Measurements from ENCODE around the gene PHLDA3.

PHLDA3 gene

GRCh38 chr1:201461645-201462441 lies 7.1 kb downstream of the PHLDA3 start:
- peak; percentile 95 for DNase-seq (ENCODE audit: low spot score)

DNA sequence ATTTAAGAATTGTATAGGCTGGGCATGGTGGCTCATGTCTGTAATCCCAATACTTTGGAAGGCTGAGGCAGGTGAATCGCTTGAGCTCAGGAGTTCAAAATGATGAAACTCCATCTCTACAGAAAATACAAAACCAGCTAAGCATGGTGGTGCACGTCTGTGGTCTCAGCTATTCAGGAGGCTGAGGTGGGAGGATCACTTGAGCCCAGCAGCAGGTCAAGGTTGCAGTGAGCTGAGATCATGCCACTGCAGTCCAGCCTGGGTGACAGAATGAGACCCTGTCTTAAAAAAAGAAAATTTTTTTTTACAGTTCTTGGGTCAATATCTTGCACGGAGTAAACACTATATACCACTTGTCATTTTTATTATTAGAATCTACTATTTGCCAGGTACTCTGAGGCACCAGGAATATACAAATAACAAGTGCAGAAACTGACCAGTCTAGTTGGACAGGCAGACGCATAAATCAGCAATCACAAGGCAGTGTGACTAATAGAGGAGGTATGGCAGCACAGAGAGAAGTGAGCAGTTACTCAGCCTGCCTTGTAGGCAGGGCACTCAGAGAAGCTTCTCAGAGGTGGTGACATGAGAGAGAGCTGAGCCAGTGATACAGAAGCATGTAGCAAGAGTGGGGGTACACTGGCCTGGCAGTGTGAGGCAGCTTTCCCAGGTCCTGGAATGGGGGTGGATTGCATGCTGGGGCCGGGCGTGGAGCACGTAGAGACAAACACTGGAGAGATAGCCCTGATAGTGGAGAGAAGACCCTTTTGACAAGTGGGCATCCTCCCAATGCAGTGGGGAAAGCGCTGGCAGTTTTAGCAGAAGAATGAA lies 8.0 kb downstream of the PHLDA3 start:
- DNase-seq (ENCODE audit: low spot score), result peak; percentile 83

DNA sequence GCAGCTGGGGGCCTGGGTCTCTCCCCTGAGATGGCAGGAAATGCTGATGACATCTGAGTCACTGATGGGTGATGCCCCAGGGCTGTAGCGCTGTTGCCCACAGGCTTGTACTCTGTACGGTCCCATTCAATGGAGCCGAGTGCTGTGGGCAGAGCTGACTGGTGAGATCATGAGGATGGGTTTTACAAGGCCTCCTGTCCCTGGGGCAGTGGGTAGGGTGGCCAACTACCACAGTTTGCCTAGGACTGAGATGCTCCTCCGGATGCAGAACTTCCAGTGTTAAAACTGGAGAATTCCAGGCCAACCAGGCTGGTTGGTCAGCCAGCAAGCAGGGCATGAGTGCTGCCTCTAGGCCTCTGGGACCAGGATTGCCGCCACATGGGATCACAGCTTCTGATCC lies 9.2 kb downstream of the PHLDA3 start:
- DNase-seq (ENCODE audit: low spot score), result no peak

GRCh38 chr1:201459052-201459451 lies 9.9 kb downstream of the PHLDA3 start:
- no peak for DNase-seq (ENCODE audit: low spot score)

DNA sequence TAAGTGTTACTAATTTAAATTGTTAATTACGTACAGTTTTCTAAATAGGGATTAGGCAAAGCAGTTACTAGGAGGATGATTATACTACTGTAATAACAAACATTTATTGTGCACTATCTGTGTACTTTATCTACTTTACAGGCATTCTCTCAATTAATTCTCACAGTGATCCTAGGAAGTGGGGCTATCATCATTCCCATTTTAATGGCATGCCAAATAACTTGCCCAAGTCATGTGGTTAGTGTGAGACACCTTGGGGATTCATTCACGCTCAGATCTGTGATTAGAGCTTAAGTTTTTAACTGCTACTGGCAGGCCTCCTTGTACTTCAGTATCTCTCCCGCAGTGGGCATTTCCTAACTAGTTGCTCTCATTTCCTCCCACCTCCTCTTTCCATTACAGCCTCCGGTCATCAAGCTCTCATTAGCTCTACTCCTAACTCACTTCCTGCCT lies 11.5 kb downstream of the PHLDA3 start:
- DNase-seq (ENCODE audit: low spot score), result no peak

DNA sequence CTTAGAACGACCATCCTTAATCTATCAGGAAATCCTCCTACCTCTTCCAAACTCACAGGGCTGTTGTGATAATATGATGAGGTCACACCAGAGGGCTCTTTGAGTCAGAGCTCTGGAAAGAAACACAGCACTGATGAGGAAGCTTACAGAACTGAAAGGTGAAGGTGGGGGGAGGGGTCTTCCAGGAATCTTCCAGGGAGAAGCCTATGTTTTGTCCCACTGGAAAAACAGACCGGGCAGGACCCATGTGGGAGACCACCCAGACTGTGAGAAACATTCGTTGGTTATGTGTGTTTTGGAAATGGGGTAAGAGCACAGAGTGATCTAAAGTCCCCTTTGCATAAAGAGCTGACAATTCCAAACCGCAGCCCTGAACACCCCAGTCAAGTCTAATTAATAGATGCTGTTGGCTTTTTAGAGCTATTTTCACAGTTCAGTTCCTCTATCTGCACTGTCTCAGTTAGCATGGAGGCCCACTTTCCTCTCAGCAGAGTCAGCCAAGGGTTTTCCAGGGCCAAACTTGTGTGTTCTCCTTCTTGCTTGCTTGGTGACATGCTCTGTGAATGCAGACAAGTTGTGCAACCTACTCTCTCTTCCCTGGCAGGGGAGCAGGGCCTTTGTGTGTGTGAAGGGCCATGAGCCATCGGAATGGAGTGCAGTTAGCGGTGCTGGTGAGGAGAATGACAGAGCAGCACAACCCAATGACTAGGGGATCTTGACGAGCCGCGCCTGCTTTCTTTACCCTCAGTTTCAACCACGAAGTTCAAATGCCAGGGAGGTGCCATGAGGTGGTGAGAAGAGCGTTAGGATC lies 12.3 kb downstream of the PHLDA3 start:
- peak; percentile 85 for DNase-seq (ENCODE audit: low spot score)

DNA sequence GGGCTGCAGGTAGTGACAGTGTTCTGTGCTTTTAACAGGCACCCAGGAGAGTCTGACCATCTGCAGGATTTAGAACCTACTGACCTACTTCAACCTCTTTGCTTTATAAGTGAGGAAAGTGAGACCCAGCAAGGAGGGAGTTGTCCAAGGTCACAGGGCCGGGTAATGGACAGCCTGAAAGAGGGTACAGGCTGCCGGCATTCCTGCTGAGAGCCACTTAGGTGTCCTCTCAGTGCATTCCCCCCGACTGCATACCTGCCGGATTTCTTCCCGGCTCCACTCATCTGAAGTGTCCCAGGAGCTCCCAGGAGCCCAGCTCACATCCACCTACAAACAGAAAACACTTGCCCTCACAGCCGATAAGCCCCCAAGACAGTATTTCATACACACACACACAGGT lies 13.9 kb downstream of the PHLDA3 start:
- DNase-seq (ENCODE audit: low spot score), result no peak

- DNase-seq (ENCODE audit: low spot score), result no peak
Observed at GRCh38 chr1:201454608-201455007, 14.4 kb downstream of the PHLDA3 start.

GRCh38 chr1:201452866-201453265 lies 16.1 kb downstream of the PHLDA3 start:
- no peak for DNase-seq (ENCODE audit: low spot score)

GRCh38 chr1:201450721-201451291 lies 18.2 kb downstream of the PHLDA3 start:
- DNase-seq (ENCODE audit: low spot score), result peak; percentile 91

GRCh38 chr1:201448990-201449389 lies 20.0 kb downstream of the PHLDA3 start:
- no peak for DNase-seq (ENCODE audit: low spot score)

- DNase-seq (ENCODE audit: low spot score), result peak; percentile 91
Observed at GRCh38 chr1:201447903-201448871, 20.8 kb downstream of the PHLDA3 start.

DNA sequence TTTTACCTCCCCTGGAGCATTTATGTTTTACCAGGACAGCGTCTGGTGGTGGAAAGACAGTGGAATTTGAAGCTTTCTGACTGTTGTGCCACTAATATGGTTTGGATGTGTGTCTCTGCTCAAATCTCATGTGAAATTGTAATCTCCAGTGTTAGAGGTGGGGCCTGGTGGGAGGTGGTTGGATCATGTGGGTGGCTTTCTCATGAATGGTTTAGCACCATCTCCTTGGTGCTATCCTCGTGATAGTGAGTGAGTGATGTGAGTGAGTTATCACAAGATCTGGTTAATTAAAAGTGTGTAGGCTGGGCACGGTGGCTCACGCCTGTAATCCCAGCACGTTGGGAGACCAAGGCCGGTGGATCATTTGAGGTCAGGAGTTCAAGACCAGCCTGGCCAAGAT lies 23.7 kb downstream of the PHLDA3 start:
- no peak for DNase-seq (ENCODE audit: low spot score)

GRCh38 chr1:201444792-201445191 lies 24.2 kb downstream of the PHLDA3 start:
- no peak for DNase-seq (ENCODE audit: low spot score)

GRCh38 chr1:201443747-201444146 lies 25.2 kb downstream of the PHLDA3 start:
- DNase-seq (ENCODE audit: low spot score), result no peak

GRCh38 chr1:201436969-201437368 lies 32.0 kb downstream of the PHLDA3 start:
- DNase-seq (ENCODE audit: low spot score), result no peak

- DNase-seq (ENCODE audit: low spot score), result no peak
Observed at GRCh38 chr1:201436393-201436792, 32.6 kb downstream of the PHLDA3 start.

DNA sequence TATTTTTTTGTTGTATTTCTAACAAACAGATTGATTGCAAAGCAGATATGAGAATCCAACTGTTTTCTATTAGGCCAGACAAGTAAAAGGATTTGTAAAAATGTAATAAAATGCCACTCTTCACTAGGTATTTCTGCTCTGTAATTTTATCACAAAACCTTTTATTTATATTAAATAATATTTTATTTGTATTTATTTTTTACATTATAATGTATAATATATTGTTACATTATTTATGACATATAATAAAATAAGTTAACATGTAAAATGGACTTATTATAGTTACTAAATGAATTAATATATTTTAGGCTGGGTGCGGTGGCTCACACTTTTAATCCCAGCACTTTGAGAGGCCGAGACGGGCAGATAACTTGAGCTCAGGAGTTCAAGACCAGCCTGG lies 34.7 kb downstream of the PHLDA3 start:
- no peak for DNase-seq (ENCODE audit: low spot score)

DNA sequence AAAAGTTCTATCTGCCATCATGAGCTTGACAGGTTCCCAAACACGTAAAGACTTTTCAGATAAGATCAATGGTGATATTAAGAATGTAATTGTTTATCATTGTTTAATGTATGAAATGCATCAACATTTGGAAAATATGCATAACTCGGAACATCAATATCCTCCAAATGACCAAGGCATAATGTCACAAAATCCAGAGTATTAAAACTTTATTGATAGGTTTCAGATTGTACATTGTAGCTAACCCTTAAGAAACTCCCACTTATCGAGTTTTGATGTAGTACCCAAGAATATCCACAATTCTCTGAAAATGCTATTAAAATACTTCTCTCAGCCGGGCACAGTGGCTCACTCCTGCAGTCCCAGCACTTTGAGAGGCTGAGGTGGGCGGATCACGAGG lies 35.4 kb downstream of the PHLDA3 start:
- no peak for DNase-seq (ENCODE audit: low spot score)

DNA sequence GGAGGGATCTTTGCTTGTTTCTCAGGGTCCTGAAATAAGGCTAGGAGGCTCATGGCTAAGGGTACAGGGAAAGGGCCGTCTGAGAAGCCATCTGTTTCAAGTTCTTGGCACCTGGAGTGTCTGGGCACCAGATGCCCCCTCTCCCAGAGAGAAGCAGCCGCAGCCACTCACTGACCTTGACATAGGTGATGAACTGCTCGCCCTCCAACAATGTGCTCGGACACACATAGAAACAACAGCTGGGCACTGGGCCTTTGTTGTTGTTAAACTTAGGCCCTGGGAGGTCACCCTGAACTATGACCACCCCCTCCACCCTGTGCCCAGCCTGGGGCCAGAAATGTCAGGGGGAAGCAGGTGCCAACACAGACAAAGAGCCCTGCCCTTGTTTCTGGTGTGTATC lies 38.2 kb downstream of the PHLDA3 start:
- no peak for DNase-seq (ENCODE audit: low spot score)
